Adrenal gland (tissue), 12 donors: ENCODE results near the gene PDLIM4. TPM values are rescaled to one million over a fixed set of nuclear protein-coding genes. Genes with fewer than 3 reads are reported as not detected.

Source experiments
- DNase-seq, 7 donors: peaks; one replicate each; pipeline ENCODE4 v3.0.0-alpha.2; 2019 to 2020
- H3K27ac ChIP-seq, 5 donors: fragments of 200-600 bp; sonication (generic) in 4 of 5; 1 replicate in 3 of 5; 2 replicates in 2 of 5; pipeline versions ENCODE4 v1.5.1 to v1.8.0; 2016 to 2020; ENCODE audit warnings: mild to moderate bottlenecking in 1 of 5
- H3K27me3 ChIP-seq: fragments of 200-600 bp; 2 replicates; pipeline ENCODE4 v1.8.0; 2021
- H3K36me3 ChIP-seq, 2 donors: fragments of 200-600 bp; replicated peaks in 1 of 2; 1 replicate in 1 of 2; 2 replicates in 1 of 2; pipeline versions ENCODE4 v1.5.1 to v1.8.0; 2018 to 2022
- H3K4me1 ChIP-seq, 2 donors: fragments of 200-600 bp; replicated peaks in 1 of 2; 1 replicate in 1 of 2; 2 replicates in 1 of 2; pipeline versions ENCODE4 v1.5.1 to v1.8.0; 2018 to 2021
- H3K4me3 ChIP-seq, 4 donors: fragments of 200-600 bp; sonication (generic) in 3 of 4; one replicate each; pipeline ENCODE4 v1.5.1; 2016 to 2018
- H3K9me3 ChIP-seq, 3 donors: fragments of 200-600 bp; sonication (generic) in 1 of 3; replicated peaks in 1 of 3; 1 replicate in 2 of 3; 2 replicates in 1 of 3; pipeline versions ENCODE4 v1.5.1 to v1.8.0; 2016 to 2021
- POLR2A ChIP-seq, 2 donors: fragments of 450-650 bp; IDR thresholded peaks; one replicate each; pipeline ENCODE4 v1.6.1; 2017; ENCODE audit warnings: antibody characterized with exemption in 2 of 2, mild to moderate bottlenecking in 2 of 2, moderate library complexity in 1 of 2
- WGBS, 4 donors: extraction: QIAGEN DNeasy Blood & Tissue Kit in 2 of 4; methylation state at CpG; one replicate each; pipeline versions ENCODE4 v1.1.5 to v1.1.7; 2013 to 2017; 5-methylcytosine and 5-hydroxymethylcytosine counted together
- intact Hi-C, 2 donors: fragments of 100-400 bp; cut with DNase I; formaldehyde crosslinking; loops; one replicate each; pipeline versions ENCODE4 v1.14.1 to v1.15.0; 2022 to 2023
- microRNA-seq, 3 donors: library from miRNA; unstranded; fragments of <30 nt; microRNA quantifications; one replicate each; pipeline ENCODE4, GENCODE V29; 2017 to 2020
- polyA plus RNA-seq, 3 donors: library from polyadenylated mRNA; stranded (reverse); fragments of 200-250 nt in 2 of 3; fragments of 350-450 nt in 1 of 3; fragmentation: Illumina TruSeq in 1 of 3; extraction: RNeasy Lipid Tissue Mini Kit (QIAGEN cat#74804) in 1 of 3; gene quantifications; one replicate each; pipeline ENCODE4 v1.2.3, GENCODE V29; 2013 to 2014
- total RNA-seq, 9 donors: library from RNA; depleted of rRNA in 4 of 9; stranded (reverse); fragments of >200 nt in 4 of 9; fragments of 120-200 nt in 1 of 9; fragmentation: NEBNext Ultra II Directional in 1 of 9; extraction: Animal tissue kit (Norgen Biotek cat#: 25700) in 1 of 9; gene quantifications; one replicate each; pipeline versions ENCODE4 v1.1.0 to v1.2.4, GENCODE V29; 2013 to 2023
- TF ChIP-seq, protein P1 (sequence below), 6 experiments: fragments of 450-650 bp in 4 of 6; fragments of 200-600 bp in 2 of 6; sonication (generic) in 1 of 6; IDR thresholded peaks; 1 replicate in 5 of 6; 2 replicates in 1 of 6; pipeline versions ENCODE4 v1.5.1 to v1.8.0; 2016 to 2021; ENCODE audit warnings: antibody characterized with exemption in 6 of 6, mild to moderate bottlenecking in 2 of 6, moderate library complexity in 1 of 6
- donor health status: healthy with polysubstance abuse.
- donor health status: Bipolar disorder and iron deficiency.
- donor health status: DM: yes; HTN: yes; CAD: no.
- donor health status: DM: no; HTN: no; CAD: no.
- donor health status: DM: no; HTN: no; CAD: no.
- donor health status: DM: yes; HTN: yes; CAD: no.

PDLIM4 gene
- total and polyA plus RNA-seq, 12 donors: 0.87 to 20.2 (median 4.3) TPM

DNA sequence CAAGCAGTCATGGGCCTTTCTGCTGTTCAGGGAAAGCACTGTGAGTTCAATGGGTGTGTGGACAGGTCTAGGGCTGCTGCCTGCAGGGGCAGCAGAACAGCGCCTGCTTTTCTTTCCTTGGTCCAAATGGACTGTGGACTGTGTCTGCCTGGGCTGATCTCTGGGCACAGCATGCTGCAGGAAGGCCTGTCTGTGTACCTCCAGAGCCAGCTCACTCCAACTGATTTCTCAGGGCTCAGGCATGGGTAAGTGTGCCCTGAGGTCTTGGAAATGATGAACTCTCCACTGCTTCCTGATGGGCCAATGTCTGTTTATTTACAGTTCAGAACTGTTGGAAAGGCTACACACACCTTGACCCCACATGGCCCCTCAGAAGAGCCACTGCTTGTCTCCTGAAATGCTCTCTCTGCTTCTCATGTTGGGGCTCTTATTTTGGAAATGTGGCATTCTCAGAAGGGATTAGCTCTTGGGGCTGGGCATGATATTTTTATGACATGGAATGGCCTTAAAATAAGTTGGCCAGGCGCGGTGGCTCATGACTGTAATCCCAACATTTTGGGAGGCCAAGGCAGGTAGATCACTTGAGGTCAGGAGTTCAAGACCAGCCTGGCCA, 63.7 kb downstream of the PDLIM4 start:
- Histone ChIP-seq H3K27me3 (no peaks in the 10 kb centered on the region), H3K4me3 (no peak overlapping the region), H3K9me3 (no peaks in the 10 kb centered on the region), H3K27ac (no peak overlapping the region), H3K4me1 (no peaks in the 10 kb centered on the region), H3K36me3 (no peaks in the 10 kb centered on the region)
- no peak for DNase-seq
- intact Hi-C loops: no loop called here
- 94 to 100% (median 98%) methylated on average over 2 to 3 of the region's 3 CpGs for WGBS, 4 donors
- TF ChIP-seq, protein P1, sequence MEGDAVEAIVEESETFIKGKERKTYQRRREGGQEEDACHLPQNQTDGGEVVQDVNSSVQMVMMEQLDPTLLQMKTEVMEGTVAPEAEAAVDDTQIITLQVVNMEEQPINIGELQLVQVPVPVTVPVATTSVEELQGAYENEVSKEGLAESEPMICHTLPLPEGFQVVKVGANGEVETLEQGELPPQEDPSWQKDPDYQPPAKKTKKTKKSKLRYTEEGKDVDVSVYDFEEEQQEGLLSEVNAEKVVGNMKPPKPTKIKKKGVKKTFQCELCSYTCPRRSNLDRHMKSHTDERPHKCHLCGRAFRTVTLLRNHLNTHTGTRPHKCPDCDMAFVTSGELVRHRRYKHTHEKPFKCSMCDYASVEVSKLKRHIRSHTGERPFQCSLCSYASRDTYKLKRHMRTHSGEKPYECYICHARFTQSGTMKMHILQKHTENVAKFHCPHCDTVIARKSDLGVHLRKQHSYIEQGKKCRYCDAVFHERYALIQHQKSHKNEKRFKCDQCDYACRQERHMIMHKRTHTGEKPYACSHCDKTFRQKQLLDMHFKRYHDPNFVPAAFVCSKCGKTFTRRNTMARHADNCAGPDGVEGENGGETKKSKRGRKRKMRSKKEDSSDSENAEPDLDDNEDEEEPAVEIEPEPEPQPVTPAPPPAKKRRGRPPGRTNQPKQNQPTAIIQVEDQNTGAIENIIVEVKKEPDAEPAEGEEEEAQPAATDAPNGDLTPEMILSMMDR (IDR thresholded peaks at IDR 0.05): no peak
- TF ChIP-seq POLR2A (IDR thresholded peaks at IDR 0.05): no peak

DNA sequence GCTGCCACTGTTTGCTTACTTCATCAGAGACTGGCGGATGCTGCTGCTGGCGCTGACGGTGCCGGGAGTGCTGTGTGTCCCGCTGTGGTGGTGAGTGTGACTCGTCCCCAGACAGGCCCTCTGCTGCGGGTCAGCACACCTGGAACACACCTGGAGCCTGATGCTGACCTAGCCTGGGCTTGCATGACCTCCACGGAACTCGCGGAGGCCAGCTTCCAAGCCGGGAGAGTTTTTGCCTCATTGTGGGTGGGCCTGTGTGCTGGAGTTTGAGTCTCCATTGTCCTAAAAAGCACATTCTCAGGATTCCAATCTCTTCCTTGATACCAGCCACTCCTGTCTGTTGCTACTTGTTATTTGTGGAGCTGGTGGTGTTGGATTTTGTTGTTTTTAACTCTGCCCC, 64.8 kb downstream of the PDLIM4 start:
- Histone ChIP-seq H3K27me3 (no peaks in the 10 kb centered on the region), H3K4me3 (no peak overlapping the region), H3K36me3 (no peaks in the 10 kb centered on the region), H3K4me1 (no peaks in the 10 kb centered on the region), H3K9me3 (no peaks in the 10 kb centered on the region), H3K27ac (no peak overlapping the region)
- no peak for DNase-seq
- WGBS, 4 donors: 64 to 79% (median 76%) methylated on average over 5 to 11 of the region's 11 CpGs
- TF ChIP-seq, protein P1 (IDR thresholded peaks at IDR 0.05): no peak
- no peak for TF ChIP-seq POLR2A (IDR thresholded peaks at IDR 0.05)
- intact Hi-C loops: no loop called here

Small RNA genes within 50 kb of the gene (microRNA-seq; reads per million reads assigned to microRNA genes)
- 0 reads per million in 3 donors for gene MIR6830

Other genes starting within 250 kb of the PDLIM4 start
- gene ACSL6, start 246.0 kb upstream of the PDLIM4 start, total RNA-seq: 10 to 100 TPM in 2 of 9 donors, 1 to 10 TPM in 7; 5.5 to 14.5 (median 7.8) TPM
- gene ACSL6, start 246.0 kb upstream of the PDLIM4 start, polyA plus RNA-seq: 1 to 10 TPM; 2.5 to 6.5 (median 6.4) TPM
- gene IL3, start 197.0 kb upstream of the PDLIM4 start, total RNA-seq: not detected
- gene IL3, start 197.0 kb upstream of the PDLIM4 start, polyA plus RNA-seq: not detected
- gene CSF2, start 183.9 kb upstream of the PDLIM4 start, total RNA-seq: under 1 TPM in 1 of 9 donors, not detected in 8; 0.31 TPM
- not detected for gene CSF2, start 183.9 kb upstream of the PDLIM4 start, polyA plus RNA-seq
- gene P4HA2, start 29.8 kb upstream of the PDLIM4 start, total RNA-seq: 10 to 100 TPM in 8 of 9 donors, 1 to 10 TPM in 1; 9.9 to 34.0 (median 16.3) TPM
- 10 to 100 TPM; 10.3 to 12.6 (median 11.6) TPM for gene P4HA2, start 29.8 kb upstream of the PDLIM4 start, polyA plus RNA-seq
- gene SLC22A4, start 36.7 kb downstream of the PDLIM4 start, total RNA-seq: 1 to 10 TPM; 1.4 to 8.2 (median 2.8) TPM
- gene SLC22A4, start 36.7 kb downstream of the PDLIM4 start, polyA plus RNA-seq: 1 to 10 TPM; 3.3 to 4.0 (median 3.7) TPM
- gene SLC22A5, start 112.0 kb downstream of the PDLIM4 start, total RNA-seq: 10 to 100 TPM in 8 of 9 donors, 1 to 10 TPM in 1; 4.4 to 24.1 (median 14.8) TPM
- gene SLC22A5, start 112.0 kb downstream of the PDLIM4 start, polyA plus RNA-seq: 10 to 100 TPM in 1 of 3 donors, 1 to 10 TPM in 2; 9.6 to 12.6 (median 9.8) TPM
- gene IRF1, start 233.1 kb downstream of the PDLIM4 start, total RNA-seq: 100 to 1,000 TPM in 1 of 9 donors, 10 to 100 TPM in 7, 1 to 10 TPM in 1; 3.0 to 116 (median 24.4) TPM
- 10 to 100 TPM in 2 of 3 donors, 1 to 10 TPM in 1; 9.0 to 20.0 (median 10.7) TPM for gene IRF1, start 233.1 kb downstream of the PDLIM4 start, polyA plus RNA-seq